ENCODE measurements around the gene AFDN. TPM values are rescaled to one million over a fixed set of nuclear protein-coding genes. Genes with fewer than 3 reads are reported as not detected.

Gene AFDN
- total RNA-seq, 2 experiments from 2014 or later, result 11.9 to 14.0 TPM

DNA sequence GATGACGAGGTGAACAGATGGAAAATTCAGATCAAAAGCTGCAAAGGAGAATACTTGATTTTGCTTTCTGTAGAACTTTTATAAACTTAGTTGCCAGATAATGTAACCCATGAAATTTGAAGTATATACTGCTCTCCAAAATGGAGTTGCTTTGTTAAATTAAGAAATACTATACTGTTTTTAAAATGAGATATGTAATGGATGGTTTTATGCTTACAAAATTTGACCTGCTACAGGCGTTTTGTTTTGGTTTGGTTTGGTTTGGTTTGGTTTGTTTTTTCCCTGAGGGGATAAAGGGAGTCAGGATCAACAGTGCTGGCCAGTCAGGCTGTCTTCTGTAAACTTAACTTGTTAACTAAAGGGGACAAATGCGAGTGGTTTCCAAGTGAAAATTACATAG, 115.1 kb downstream of the AFDN start:
- intact Hi-C loops (cut with DNase I, micrococcal nuclease), result no loop called here
- H3K9me3 Mint-ChIP-seq (ENCODE audit: low read depth), result no peaks in the 10 kb centered on the region
- ATAC-seq (no peak), DNase-seq (no peak)
- no peak overlapping the region for H3K27ac Mint-ChIP-seq
- no peaks in the 10 kb centered on the region for H3K4me1 Mint-ChIP-seq
- no peaks in the 10 kb centered on the region for H3K36me3 Mint-ChIP-seq (ENCODE audit: low read depth)
- CTCF ChIA-PET, result no interaction called here
- H3K4me3 Mint-ChIP-seq, result no peak overlapping the region
- H3K27me3 Mint-ChIP-seq, result peaks cover 14% of the 10 kb centered on the region
- POLR2A ChIA-PET, result no interaction called here

DNA sequence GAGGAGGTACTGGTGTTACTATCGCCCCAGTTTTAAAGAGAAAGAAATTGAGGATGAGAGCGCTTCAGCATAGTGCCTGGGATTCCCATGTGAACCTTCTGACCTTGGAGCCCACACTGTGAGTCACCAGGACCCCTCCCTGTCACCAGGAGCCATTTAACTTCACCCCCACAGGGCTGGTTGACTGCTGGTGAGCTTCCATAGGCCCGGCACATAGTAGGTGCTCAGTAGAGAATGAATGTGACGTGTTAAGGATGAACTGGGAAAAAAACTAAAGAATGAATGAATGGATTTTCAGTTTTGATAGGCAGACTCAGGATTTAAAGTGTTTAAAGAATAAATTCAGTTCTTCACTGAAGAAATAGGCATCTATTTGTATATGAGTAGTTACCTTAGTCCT, 117.4 kb downstream of the AFDN start:
- ChIA-PET CTCF (no interaction called here), POLR2A (no interaction called here)
- Mint-ChIP-seq H3K36me3 (ENCODE audit: low read depth) (no peaks in the 10 kb centered on the region), H3K9me3 (ENCODE audit: low read depth) (no peaks in the 10 kb centered on the region), H3K4me1 (no peaks in the 10 kb centered on the region), H3K27ac (no peak overlapping the region), H3K27me3 (peaks cover 3% of the 10 kb centered on the region), H3K4me3 (no peak overlapping the region)
- intact Hi-C loops (cut with DNase I, micrococcal nuclease), result no loop called here
- no peak for ATAC-seq
- no peak for DNase-seq

DNA sequence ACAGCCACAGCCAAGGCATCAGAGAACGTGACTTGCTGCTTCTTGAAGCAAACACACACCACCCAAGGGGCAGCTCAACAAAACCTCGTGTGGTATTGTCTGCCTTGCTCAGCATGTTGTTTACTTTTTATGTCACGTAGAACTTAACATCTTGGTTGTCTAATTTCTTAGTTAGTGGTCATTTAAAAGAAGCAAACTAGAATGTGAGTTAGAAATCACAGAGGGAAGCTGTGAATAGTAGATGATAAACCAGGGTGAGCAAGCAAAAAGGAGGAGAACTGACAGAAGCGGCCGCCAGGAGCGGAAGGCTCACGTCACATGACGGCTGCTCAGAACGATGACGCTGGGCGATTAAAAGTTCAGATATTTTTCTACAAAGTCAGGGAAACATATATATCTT, 119.3 kb downstream of the AFDN start:
- no peaks in the 10 kb centered on the region for H3K27me3 Mint-ChIP-seq
- ATAC-seq, result no peak
- CTCF ChIA-PET, result no interaction called here

DNA sequence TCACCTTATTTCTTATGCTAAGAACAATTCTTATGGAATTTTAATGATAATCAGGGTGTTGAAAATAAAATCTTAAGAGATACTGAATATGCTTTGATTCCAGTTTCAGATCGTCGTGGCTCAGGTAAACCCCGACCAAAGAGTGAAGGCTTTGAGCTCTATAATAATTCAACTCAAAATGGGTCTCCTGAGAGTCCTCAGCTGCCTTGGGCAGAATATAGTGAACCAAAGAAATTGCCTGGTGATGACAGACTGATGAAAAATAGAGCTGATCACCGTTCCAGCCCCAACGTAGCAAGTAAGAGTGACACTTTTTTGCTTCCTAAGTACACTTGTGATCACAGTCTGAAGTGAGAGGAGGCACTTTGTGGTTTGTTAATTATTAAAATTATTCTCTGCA, 119.9 kb downstream of the AFDN start:
- Mint-ChIP-seq H3K4me1 (no peaks in the 10 kb centered on the region), H3K27ac (no peak overlapping the region), H3K9me3 (ENCODE audit: low read depth) (no peaks in the 10 kb centered on the region), H3K4me3 (no peak overlapping the region), H3K36me3 (ENCODE audit: low read depth) (peaks cover 4% of the 10 kb centered on the region), H3K27me3 (no peaks in the 10 kb centered on the region)
- intact Hi-C loops (cut with DNase I, micrococcal nuclease), result no loop called here
- ChIA-PET CTCF (no interaction called here), POLR2A (no interaction called here)
- ATAC-seq (no peak), DNase-seq (no peak)

More for the DNA sequence above, 119.3 kb downstream of the AFDN start:
- intact Hi-C loops (cut with DNase I, micrococcal nuclease), result no loop called here
- H3K9me3 Mint-ChIP-seq (ENCODE audit: low read depth), result no peaks in the 10 kb centered on the region
- no peak overlapping the region for H3K4me3 Mint-ChIP-seq
- no peaks in the 10 kb centered on the region for H3K4me1 Mint-ChIP-seq
- POLR2A ChIA-PET, result no interaction called here
- H3K27ac Mint-ChIP-seq, result no peak overlapping the region
- peaks cover 4% of the 10 kb centered on the region for H3K36me3 Mint-ChIP-seq (ENCODE audit: low read depth)
- DNase-seq, result no peak

DNA sequence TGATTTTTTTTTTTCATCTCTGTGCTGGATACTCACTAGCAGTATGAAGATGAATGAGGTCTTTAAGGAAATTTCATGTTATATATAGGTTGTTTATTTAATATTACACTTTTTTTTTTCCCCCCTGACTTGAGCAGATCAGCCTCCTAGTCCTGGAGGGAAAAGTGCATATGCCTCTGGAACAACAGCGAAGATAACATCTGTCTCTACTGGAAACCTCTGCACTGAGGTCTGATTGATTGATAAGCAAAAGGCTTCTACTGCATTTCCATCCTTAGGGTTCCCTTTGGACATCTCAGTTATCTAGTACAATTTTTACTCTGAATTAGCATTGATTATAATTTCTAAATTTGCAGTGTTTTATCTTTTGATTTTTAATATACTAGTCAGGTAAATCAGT, 121.0 kb downstream of the AFDN start:
- DNase-seq, result no peak
- no peak for ATAC-seq
- ChIA-PET CTCF (no interaction called here), POLR2A (no interaction called here)
- Mint-ChIP-seq H3K9me3 (ENCODE audit: low read depth) (no peaks in the 10 kb centered on the region), H3K36me3 (ENCODE audit: low read depth) (peaks cover 4% of the 10 kb centered on the region), H3K4me1 (no peaks in the 10 kb centered on the region), H3K4me3 (no peak overlapping the region), H3K27ac (no peak overlapping the region), H3K27me3 (no peaks in the 10 kb centered on the region)
- intact Hi-C loops (cut with DNase I, micrococcal nuclease), result no loop called here

DNA sequence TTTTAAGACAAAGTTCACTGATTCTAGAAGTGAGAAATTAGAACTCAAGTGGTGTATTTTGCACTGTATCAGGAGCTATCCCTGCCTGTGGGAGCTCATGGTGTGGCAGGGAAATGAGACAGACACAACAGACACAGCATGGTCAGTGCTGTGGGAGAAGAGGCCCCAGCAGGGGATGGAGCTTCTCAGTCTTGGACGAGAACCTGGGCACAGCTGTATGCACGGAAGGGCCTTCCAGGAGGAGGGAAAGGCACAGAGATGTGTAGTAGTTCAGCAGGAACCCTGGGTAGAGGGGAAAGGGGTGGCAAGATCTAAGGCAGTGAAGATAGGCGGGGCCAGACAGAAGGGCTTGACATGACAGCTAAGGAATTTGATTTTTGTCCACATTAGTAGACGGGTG, 122.0 kb downstream of the AFDN start:
- CTCF ChIA-PET, result no interaction called here
- POLR2A ChIA-PET, result no interaction called here
- Mint-ChIP-seq H3K4me1 (no peaks in the 10 kb centered on the region), H3K27me3 (no peaks in the 10 kb centered on the region), H3K4me3 (no peak overlapping the region), H3K36me3 (ENCODE audit: low read depth) (peaks cover 4% of the 10 kb centered on the region), H3K27ac (no peak overlapping the region), H3K9me3 (ENCODE audit: low read depth) (no peaks in the 10 kb centered on the region)
- intact Hi-C loops (cut with DNase I, micrococcal nuclease), result no loop called here
- ATAC-seq, result no peak
- no peak for DNase-seq

DNA sequence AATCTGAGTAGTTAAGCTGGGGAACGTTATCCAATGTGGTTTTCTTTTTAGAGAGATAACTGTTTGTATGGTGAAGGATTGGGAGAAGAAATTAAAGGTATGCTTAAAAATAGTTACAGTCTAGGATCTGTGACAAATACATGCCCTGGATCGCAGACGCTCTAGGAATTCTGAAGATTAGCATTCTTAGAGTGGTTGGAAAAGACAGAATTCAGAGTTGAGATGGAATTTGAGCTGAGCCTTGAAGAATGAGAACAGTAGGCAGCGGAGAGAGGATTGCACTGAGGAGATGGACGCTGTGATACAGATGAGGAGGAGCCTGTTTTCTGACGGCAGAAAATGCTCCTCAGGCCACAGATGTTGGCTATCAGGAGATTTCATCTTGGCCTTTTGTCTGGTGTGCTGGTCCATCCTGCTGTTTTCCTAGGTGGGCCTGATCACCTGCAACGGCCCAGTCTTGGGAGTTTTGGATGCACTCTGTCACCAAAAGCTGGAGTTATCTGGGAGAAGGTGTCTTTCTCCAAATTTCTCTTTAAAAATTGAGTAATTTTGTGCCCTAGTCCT, 122.5 kb downstream of the AFDN start:
- Mint-ChIP-seq H3K4me1 (no peaks in the 10 kb centered on the region), H3K4me3 (no peak overlapping the region), H3K36me3 (ENCODE audit: low read depth) (peaks cover 4% of the 10 kb centered on the region), H3K27me3 (no peaks in the 10 kb centered on the region), H3K9me3 (ENCODE audit: low read depth) (no peaks in the 10 kb centered on the region), H3K27ac (no peak overlapping the region)
- ATAC-seq (no peak), DNase-seq (no peak)
- CTCF ChIA-PET, result no interaction called here
- POLR2A ChIA-PET, result no interaction called here
- intact Hi-C loops (cut with DNase I, micrococcal nuclease), result no loop called here

DNA sequence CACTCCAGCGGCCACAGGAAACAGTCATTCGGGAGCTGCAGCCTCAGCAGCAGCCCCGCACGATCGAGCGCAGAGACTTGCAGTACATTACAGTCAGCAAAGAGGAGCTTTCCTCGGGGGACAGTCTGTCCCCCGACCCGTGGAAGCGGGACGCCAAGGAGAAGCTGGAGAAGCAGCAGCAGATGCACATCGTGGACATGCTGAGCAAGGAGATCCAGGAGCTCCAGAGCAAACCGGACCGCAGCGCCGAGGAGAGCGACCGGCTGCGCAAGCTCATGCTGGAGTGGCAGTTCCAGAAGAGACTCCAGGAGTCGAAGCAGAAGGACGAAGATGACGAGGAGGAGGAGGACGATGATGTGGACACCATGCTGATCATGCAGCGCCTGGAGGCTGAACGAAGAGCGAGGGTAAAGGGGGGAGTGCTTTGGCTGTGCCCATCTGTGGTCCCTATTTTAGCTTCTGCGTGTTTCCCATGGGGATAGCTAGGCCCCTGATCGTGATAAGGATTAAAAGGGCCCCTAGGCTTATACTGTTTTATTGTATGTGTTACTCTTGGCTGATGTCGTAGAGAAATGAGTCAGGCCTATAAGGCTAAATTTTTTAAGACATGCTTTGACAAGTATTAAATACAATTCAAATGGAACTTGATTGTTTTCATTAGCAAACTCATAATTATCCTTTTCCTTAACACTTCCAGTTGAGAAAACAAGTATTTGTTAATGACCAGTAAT, 125.2 kb downstream of the AFDN start:
- Mint-ChIP-seq H3K4me3 (no peak overlapping the region), H3K9me3 (ENCODE audit: low read depth) (no peaks in the 10 kb centered on the region), H3K4me1 (peaks cover 2% of the 10 kb centered on the region), H3K36me3 (ENCODE audit: low read depth) (peaks cover 4% of the 10 kb centered on the region), H3K27ac (no peak overlapping the region), H3K27me3 (no peaks in the 10 kb centered on the region)
- ChIA-PET CTCF (interaction anchor here (0.6 kb wide), 1 partner anchor 194 kb away, joined by 3 read pairs; no protein-coding TSS in a partner anchor), POLR2A (no interaction called here)
- intact Hi-C loops (cut with DNase I, micrococcal nuclease), result no loop called here
- no peak for ATAC-seq
- no peak for DNase-seq

DNA sequence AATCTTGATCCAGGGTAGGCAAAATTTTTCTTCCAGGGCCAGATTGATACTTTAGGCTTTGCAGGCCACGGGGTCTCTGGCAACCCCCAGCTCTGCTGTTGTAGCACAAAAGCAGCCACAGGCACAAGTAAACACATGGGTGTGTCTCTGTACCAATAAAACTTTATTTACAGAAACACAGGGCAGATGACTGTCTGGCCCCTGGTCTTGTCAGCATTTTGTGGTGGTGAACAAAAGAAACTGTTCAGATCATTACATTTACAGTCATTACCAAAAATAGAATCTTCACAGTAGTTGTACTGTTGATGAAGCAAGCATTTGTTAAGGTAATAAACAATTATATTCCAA, 125.8 kb downstream of the AFDN start:
- no peak for ATAC-seq
- Mint-ChIP-seq H3K27ac (no peak overlapping the region), H3K9me3 (ENCODE audit: low read depth) (no peaks in the 10 kb centered on the region), H3K36me3 (ENCODE audit: low read depth) (peaks cover 4% of the 10 kb centered on the region), H3K4me1 (peaks cover 2% of the 10 kb centered on the region), H3K27me3 (no peaks in the 10 kb centered on the region), H3K4me3 (no peak overlapping the region)
- no peak for DNase-seq
- intact Hi-C loops (cut with DNase I, micrococcal nuclease), result no loop called here
- ChIA-PET POLR2A (no interaction called here), CTCF (interaction anchor here (0.6 kb wide), 1 partner anchor 195 kb away, joined by 3 read pairs; no protein-coding TSS in a partner anchor)

DNA sequence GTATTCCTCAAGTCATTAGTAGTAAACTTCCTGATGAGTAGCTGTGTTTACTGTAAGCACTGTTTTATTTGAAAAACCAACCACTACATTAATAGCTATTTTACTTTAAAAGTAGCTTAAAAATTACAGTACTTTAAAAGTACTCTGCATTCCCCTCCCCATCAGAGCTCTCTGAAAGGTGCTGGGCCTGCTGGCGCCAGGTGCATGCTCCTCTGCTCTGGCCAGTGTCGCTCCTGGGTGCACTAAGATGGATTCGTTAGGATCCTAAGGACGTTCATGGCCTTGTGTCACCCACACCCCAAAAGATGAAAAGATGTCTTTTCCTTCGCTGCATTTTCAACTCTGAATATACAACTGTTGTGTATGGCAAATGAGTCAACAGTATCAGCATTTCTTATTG, 126.8 kb downstream of the AFDN start:
- Mint-ChIP-seq H3K27me3 (peaks cover 2% of the 10 kb centered on the region), H3K36me3 (ENCODE audit: low read depth) (peaks cover 4% of the 10 kb centered on the region), H3K27ac (no peak overlapping the region), H3K9me3 (ENCODE audit: low read depth) (no peaks in the 10 kb centered on the region), H3K4me1 (peaks cover 2% of the 10 kb centered on the region), H3K4me3 (no peak overlapping the region)
- ChIA-PET POLR2A (no interaction called here), CTCF (no interaction called here)
- intact Hi-C loops (cut with DNase I, micrococcal nuclease), result no loop called here
- DNase-seq, result no peak
- no peak for ATAC-seq

DNA sequence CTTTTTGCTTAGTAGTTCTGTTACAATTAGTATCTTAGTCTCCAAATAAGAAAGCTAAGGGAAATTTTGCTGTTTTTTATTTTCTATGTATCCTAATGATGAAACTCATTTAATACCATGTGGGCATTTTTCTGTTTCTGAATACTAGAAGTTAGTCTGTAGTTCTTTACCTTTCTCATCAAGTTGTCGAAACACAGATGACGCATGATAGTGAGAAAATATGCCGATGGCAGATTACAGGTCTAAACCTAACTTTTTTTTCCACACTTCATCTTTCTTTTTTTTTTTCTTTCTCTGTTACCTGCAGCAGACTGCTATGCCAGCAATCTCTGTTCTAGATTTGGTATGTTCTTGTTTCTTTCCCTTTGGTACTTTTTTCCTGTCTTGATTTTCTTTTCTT, 127.4 kb downstream of the AFDN start:
- ChIA-PET POLR2A (no interaction called here), CTCF (no interaction called here)
- Mint-ChIP-seq H3K4me1 (peaks cover 2% of the 10 kb centered on the region), H3K4me3 (no peak overlapping the region), H3K27ac (peak overlapping the region; percentile 20), H3K9me3 (ENCODE audit: low read depth) (no peaks in the 10 kb centered on the region), H3K36me3 (ENCODE audit: low read depth) (peaks cover 4% of the 10 kb centered on the region), H3K27me3 (peaks cover 2% of the 10 kb centered on the region)
- DNase-seq (no peak), ATAC-seq (no peak)
- intact Hi-C loops (cut with DNase I, micrococcal nuclease), result no loop called here

DNA sequence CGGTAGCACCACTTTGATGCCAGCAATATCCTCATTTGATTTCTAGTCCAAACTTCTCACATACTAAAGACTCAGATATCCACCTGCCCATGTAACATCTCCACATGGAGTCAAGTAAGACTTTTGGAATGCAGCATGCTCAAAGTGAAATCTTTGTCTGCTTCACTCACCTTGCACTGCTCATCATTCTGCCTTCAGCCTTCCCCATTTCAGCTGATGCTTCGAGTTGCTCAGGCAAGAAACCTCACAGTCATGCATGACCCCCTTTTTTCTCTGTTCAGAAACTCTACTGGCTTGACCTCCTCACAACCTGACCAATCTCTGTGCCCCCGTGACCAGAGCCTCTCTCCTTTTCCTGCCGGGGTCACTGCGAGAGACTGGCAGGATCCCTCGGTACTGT, 129.8 kb downstream of the AFDN start:
- ChIA-PET POLR2A (no interaction called here), CTCF (no interaction called here)
- intact Hi-C loops (cut with DNase I, micrococcal nuclease), result no loop called here
- H3K36me3 Mint-ChIP-seq (ENCODE audit: low read depth), result no peaks in the 10 kb centered on the region
- H3K27me3 Mint-ChIP-seq, result peaks cover 3% of the 10 kb centered on the region
- H3K4me3 Mint-ChIP-seq, result no peak overlapping the region
- peaks cover 2% of the 10 kb centered on the region for H3K4me1 Mint-ChIP-seq
- no peak for ATAC-seq
- H3K27ac Mint-ChIP-seq, result no peak overlapping the region
- no peaks in the 10 kb centered on the region for H3K9me3 Mint-ChIP-seq (ENCODE audit: low read depth)
- DNase-seq, result no peak
